BJ (cell line): ENCODE data around the gene CLEC4D. TPM values are rescaled to one million over a fixed set of nuclear protein-coding genes. Genes with fewer than 3 reads are reported as not detected.
"Not testable (repeated sequence)": the region's sequence is repeated elsewhere in the genome, so short reads cannot be mapped to it uniquely, and the experiment has no call there.

Experiments used
- CTCF ChIA-PET: fragments of 350-600 bp; formaldehyde crosslinking; extraction: SDS; loops from one replicate; lab custom pipeline; 2021; ENCODE audit warnings: antibody characterized with exemption, inconsistent platforms; lab: Yijun Ruan, JAX
- POLR2A ChIA-PET: fragments of 300-600 bp; sonication (Branson Sonifier 250); formaldehyde crosslinking; extraction: SDS; loops from one replicate; lab custom pipeline; 2021; ENCODE audit warnings: antibody characterized with exemption; lab: Charles Lee
- DNase-seq: peaks from one replicate; pipeline ENCODE4 v3.0.0-alpha.2; 2011; ENCODE audit warnings: low read depth
- H3K27me3 ChIP-seq: 2 replicates; pipeline ENCODE4 v1.6.0; 2011; ENCODE audit warnings: low read length; ENCODE audit not compliant: control insufficient read depth, insufficient read depth
- H3K36me3 ChIP-seq: 2 replicates; pipeline ENCODE4 v1.5.1; 2011; ENCODE audit warnings: low read length; ENCODE audit not compliant: control insufficient read depth, insufficient read depth
- H3K4me3 ChIP-seq: 2 replicates; pipeline ENCODE4 v1.5.1; 2011; ENCODE audit warnings: low read depth, mild to moderate bottlenecking, control low read depth, low read length
- polyA plus RNA-seq: library from polyadenylated mRNA; depleted of rRNA; stranded (reverse); fragments of >200 nt; gene quantifications from 2 replicates; pipeline ENCODE4 v1.2.3, GENCODE V29; 2011; rRNA removed
- small RNA-seq: library from RNA; depleted of rRNA; stranded (forward); fragments of <200 nt; gene quantifications from one replicate; pipeline ENCODE3, GENCODE V24; 2012; ENCODE audit warnings: low replicate concordance, low read depth; ENCODE audit not compliant: insufficient read length
- TF ChIP-seq, protein P1 (sequence below): IDR thresholded peaks from 2 replicates; pipeline ENCODE4 v1.5.1; 2011; ENCODE audit warnings: low read depth, mild to moderate bottlenecking, control low read depth, inconsistent platforms, low read length, moderate library complexity; ENCODE audit not compliant: insufficient read depth

Gene CLEC4D
- polyA plus RNA-seq, 1 experiment, result not detected

DNA sequence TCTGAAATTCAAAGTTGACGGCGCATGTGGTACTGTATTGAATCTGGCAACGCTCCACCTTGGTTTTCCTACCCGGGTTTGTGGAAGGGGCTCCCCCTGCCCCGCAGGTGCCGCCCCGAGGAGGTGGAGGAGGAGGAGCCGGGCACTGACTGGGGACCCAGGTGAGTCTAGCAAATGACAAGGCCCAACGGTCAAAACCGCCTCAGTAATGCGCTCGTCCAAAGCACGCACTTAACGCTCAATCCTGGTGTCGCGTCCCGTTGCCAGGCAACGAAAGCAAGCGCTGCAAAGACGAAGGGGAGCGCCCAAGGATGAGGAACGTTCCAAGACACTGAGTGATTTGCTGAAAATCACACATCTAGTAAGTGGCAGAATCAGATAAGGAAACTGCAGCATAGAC, 51.4 kb downstream of the CLEC4D start:
- CTCF ChIA-PET, result interaction anchor here (1.0 kb wide), 1 partner anchor 44 kb away, joined by 3 read pairs; no protein-coding TSS in a partner anchor
- Histone ChIP-seq H3K27me3 (no peaks in the 10 kb centered on the region), H3K4me3 (no peak overlapping the region), H3K36me3 (no peaks in the 10 kb centered on the region)
- DNase-seq, result no peak
- TF ChIP-seq, protein P1, sequence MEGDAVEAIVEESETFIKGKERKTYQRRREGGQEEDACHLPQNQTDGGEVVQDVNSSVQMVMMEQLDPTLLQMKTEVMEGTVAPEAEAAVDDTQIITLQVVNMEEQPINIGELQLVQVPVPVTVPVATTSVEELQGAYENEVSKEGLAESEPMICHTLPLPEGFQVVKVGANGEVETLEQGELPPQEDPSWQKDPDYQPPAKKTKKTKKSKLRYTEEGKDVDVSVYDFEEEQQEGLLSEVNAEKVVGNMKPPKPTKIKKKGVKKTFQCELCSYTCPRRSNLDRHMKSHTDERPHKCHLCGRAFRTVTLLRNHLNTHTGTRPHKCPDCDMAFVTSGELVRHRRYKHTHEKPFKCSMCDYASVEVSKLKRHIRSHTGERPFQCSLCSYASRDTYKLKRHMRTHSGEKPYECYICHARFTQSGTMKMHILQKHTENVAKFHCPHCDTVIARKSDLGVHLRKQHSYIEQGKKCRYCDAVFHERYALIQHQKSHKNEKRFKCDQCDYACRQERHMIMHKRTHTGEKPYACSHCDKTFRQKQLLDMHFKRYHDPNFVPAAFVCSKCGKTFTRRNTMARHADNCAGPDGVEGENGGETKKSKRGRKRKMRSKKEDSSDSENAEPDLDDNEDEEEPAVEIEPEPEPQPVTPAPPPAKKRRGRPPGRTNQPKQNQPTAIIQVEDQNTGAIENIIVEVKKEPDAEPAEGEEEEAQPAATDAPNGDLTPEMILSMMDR, result no peak
- POLR2A ChIA-PET, result no interaction called here

DNA sequence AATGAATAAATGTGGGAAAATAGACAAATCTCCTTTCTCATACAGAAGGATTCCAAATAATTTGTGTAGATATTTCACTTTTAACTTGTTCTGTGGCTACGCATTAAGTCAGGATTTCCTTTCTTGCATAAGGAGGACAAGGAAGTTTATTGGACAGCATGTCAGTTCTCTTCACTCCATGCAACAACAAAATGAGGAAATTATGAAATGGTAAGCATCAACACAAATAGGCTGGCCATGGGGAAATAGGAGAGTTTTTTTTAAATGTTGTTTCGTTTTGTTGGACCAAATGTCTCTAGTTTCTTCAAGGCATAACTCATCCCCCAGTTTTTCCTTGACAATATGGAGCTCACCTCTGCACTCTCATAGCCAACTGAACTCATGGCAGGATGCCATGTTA, 52.7 kb downstream of the CLEC4D start:
- H3K4me3 ChIP-seq, H3K36me3 ChIP-seq, POLR2A ChIA-PET, DNase-seq, H3K27me3 ChIP-seq: not testable (repeated sequence)
- CTCF ChIA-PET, result interaction anchor here (1.0 kb wide), 1 partner anchor 46 kb away, joined by 3 read pairs; the partner anchor contains the start of gene AICDA

DNA sequence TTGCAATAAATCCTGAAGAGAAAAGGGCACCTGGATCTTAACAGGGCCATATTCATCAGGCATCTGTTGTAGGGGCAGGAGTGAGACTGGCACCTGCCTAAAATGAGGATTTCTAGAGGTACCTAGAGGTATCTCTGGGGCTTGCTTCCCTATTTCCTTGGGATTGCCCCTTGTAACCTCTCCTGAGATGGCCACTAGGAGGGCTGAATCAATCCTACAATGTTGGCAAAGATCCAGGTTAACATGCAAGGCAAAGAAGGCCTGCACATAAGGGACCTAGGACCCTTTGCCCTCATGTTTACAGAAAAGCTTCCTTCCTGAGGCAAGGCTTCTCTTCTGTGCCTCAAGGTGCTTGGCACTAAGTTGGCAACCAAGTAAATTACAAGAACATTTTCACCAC, 53.2 kb downstream of the CLEC4D start:
- ChIA-PET POLR2A (no interaction called here), CTCF (no interaction called here)

More for the DNA sequence above, 53.2 kb downstream of the CLEC4D start:
- no peak for DNase-seq
- Histone ChIP-seq H3K4me3 (no peak overlapping the region), H3K27me3 (no peaks in the 10 kb centered on the region), H3K36me3 (no peaks in the 10 kb centered on the region)
- TF ChIP-seq, protein P1, result no peak

Small RNAs within 50 kb of the gene (small RNA-seq; reads per million reads assigned to genes)
- gene RNU6-275P, result not detected

Other genes starting within 250 kb of the CLEC4D start
- gene CLEC6A, start 57.5 kb upstream of the CLEC4D start, polyA plus RNA-seq, result not detected in 2 replicates
- not detected in 2 replicates for gene CLEC4E, start 27.4 kb downstream of the CLEC4D start, polyA plus RNA-seq
- not detected in 2 replicates for gene AICDA, start 99.4 kb downstream of the CLEC4D start, polyA plus RNA-seq
- 172 and 174 TPM in 2 replicates for gene MFAP5, start 149.3 kb downstream of the CLEC4D start, polyA plus RNA-seq
- 9.7 and 17.4 TPM in 2 replicates for gene RIMKLB, start 184.5 kb downstream of the CLEC4D start, polyA plus RNA-seq